Ascending aorta (tissue), 2 donors: ENCODE measurements around the gene PARP8. TPM values are rescaled to one million over a fixed set of nuclear protein-coding genes. Genes with fewer than 3 reads are reported as not detected.

ENCODE experiments used
- DNase-seq, 2 donors: peaks; one replicate each; pipeline ENCODE4 v3.0.0-alpha.2; 2019; ENCODE audit warnings: low spot score in 2 of 2
- H3K27ac ChIP-seq, 2 donors: fragments of 200-600 bp; sonication (generic); one replicate each; pipeline ENCODE4 v1.5.1; 2016 to 2017; ENCODE audit warnings: mild to moderate bottlenecking in 1 of 2
- H3K27me3 ChIP-seq: fragments of 200-600 bp; sonication (generic); one replicate; pipeline ENCODE4 v1.5.1; 2017
- H3K36me3 ChIP-seq, 2 donors: fragments of 200-600 bp; sonication (generic); one replicate each; pipeline ENCODE4 v1.5.1; 2016
- H3K4me1 ChIP-seq, 2 donors: fragments of 200-600 bp; sonication (generic); one replicate each; pipeline ENCODE4 v1.5.1; 2016 to 2017; ENCODE audit warnings: mild to moderate bottlenecking in 1 of 2
- H3K4me3 ChIP-seq, 2 donors: fragments of 200-600 bp; sonication (generic); one replicate each; pipeline ENCODE4 v1.5.1; 2016 to 2017; ENCODE audit warnings: mild to moderate bottlenecking in 1 of 2
- H3K9me3 ChIP-seq, 2 donors: fragments of 200-600 bp; sonication (generic); one replicate each; pipeline ENCODE4 v1.5.1; 2016
- intact Hi-C: fragments of 100-400 bp; cut with DNase I; formaldehyde crosslinking; loops from one replicate; pipeline ENCODE4 v1.15.1; 2023
- total RNA-seq: library from RNA; depleted of rRNA; stranded (reverse); fragments of >200 nt; gene quantifications from one replicate; pipeline ENCODE4 v1.1.0, GENCODE V29; 2016
- TF ChIP-seq, protein P1 (sequence below), 3 experiments: fragments of 200-600 bp in 2 of 3; fragments of 450-650 bp in 1 of 3; sonication (generic) in 2 of 3; IDR thresholded peaks; one replicate each; pipeline ENCODE4 v1.5.1; 2016 to 2019; ENCODE audit warnings: antibody characterized with exemption in 3 of 3, mild to moderate bottlenecking in 1 of 3, moderate library complexity in 1 of 3

PARP8 gene
- total RNA-seq, 1 donor from 2014 or later: 5.6 TPM

DNA sequence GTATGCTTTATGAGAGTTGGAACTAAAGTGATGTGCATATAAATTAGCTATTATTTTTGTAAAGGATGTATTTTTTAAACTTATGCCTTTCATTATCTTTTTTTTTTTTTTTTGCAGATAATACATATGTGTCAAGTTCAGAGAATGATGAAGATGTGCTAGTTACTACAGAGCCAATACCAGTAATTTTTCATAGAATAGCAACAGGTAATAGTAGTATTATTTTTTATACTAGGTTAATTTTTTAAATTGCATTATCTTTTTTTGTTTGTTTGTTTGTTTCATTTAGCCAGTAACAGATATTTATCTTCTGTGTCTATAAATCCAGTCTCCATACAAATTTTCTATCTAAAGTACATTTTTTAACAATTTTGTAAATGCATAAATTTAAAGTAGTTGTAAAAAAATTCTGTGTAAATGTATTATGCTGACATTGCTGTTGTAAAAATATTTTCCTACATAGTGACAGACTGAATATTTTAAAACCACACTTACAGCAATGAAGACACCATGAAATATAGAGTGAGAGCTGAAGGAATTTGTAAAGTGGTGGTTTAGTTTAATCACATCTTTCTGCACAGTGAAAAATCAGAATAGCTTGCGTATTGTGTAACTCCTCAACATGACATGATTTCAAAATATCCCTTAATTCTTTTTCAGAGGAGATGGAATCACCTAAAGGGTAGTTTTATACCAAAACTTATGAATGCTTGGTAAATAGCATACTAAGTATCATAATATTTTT lies 93.3 kb downstream of the PARP8 start:
- TF ChIP-seq, protein P1, sequence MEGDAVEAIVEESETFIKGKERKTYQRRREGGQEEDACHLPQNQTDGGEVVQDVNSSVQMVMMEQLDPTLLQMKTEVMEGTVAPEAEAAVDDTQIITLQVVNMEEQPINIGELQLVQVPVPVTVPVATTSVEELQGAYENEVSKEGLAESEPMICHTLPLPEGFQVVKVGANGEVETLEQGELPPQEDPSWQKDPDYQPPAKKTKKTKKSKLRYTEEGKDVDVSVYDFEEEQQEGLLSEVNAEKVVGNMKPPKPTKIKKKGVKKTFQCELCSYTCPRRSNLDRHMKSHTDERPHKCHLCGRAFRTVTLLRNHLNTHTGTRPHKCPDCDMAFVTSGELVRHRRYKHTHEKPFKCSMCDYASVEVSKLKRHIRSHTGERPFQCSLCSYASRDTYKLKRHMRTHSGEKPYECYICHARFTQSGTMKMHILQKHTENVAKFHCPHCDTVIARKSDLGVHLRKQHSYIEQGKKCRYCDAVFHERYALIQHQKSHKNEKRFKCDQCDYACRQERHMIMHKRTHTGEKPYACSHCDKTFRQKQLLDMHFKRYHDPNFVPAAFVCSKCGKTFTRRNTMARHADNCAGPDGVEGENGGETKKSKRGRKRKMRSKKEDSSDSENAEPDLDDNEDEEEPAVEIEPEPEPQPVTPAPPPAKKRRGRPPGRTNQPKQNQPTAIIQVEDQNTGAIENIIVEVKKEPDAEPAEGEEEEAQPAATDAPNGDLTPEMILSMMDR (IDR thresholded peaks at IDR 0.05): no peak
- no peaks in the 10 kb centered on the region for H3K9me3 ChIP-seq
- H3K36me3 ChIP-seq: no peaks in the 10 kb centered on the region
- no peaks in the 10 kb centered on the region for H3K4me1 ChIP-seq
- H3K27me3 ChIP-seq: no peaks in the 10 kb centered on the region
- no peak overlapping the region for H3K4me3 ChIP-seq
- intact Hi-C loops: no loop called here
- DNase-seq: no peak
- no peak overlapping the region for H3K27ac ChIP-seq

DNA sequence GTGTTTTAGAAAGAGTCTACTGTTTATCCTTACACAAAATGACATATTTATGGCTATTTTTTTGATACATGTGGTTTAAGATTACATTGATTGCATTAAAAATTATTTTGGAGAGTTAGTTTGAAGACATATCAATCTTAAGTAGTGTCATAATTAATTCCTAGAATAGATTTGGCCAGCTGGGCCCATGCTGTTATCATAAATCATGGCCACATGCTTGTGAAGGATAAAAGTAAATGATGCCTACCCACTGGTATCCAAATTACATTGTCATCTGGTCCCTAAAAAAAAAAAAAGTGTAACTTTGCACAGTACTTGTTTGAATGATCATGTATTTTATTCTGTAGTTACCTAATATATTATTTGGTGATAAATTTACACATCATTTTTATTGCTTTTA lies 96.9 kb downstream of the PARP8 start:
- Histone ChIP-seq H3K27ac (no peak overlapping the region), H3K9me3 (no peaks in the 10 kb centered on the region), H3K36me3 (no peaks in the 10 kb centered on the region), H3K4me1 (no peaks in the 10 kb centered on the region), H3K4me3 (no peak overlapping the region), H3K27me3 (no peaks in the 10 kb centered on the region)
- intact Hi-C loops: no loop called here
- TF ChIP-seq, protein P1 (IDR thresholded peaks at IDR 0.05): no peak
- no peak for DNase-seq

DNA sequence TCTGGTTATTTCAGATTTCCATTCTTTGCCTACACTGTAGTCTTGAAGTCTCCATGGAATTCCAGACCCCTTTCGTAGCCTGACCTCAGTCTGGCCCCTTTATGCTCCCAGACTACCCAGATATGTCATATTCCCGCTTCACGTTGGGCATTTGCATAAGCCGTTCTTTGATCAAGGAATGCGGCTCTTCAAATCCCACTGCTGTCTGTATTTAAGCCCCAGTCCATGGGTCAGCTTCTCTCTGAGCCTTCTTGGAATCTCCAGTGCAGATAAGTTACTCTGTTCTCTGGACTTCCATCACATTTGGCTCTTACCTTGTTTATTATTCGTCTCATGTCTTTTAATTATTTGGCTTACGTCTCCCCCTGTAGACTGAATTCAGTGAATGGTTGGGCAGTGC lies 97.4 kb downstream of the PARP8 start:
- no peak overlapping the region for H3K27ac ChIP-seq
- intact Hi-C loops: no loop called here
- H3K4me3 ChIP-seq: no peak overlapping the region
- no peak for DNase-seq
- TF ChIP-seq, protein P1 (IDR thresholded peaks at IDR 0.05): no peak
- H3K27me3 ChIP-seq: no peaks in the 10 kb centered on the region
- H3K36me3 ChIP-seq: no peaks in the 10 kb centered on the region
- no peaks in the 10 kb centered on the region for H3K4me1 ChIP-seq
- no peaks in the 10 kb centered on the region for H3K9me3 ChIP-seq

DNA sequence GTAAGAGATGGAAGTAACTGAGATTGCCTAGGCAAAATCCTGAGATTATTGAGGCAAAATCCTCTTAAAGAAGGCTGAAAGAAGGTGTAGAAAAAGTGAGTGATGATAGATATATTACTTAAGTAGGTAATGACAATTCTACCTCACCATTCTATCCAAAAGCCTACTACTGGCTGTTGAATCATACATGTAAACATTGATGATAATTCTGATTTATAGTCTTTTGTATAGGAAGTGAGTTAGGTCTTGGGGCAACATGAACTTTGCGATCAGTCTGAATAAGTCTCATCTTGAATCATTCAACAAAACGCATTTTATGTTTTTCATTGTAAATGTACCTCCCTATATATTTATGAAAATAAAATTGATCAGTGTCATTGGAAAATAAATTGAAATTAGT lies 99.6 kb downstream of the PARP8 start:
- Histone ChIP-seq H3K36me3 (no peaks in the 10 kb centered on the region), H3K4me1 (no peaks in the 10 kb centered on the region), H3K27ac (no peak overlapping the region), H3K4me3 (no peak overlapping the region), H3K27me3 (no peaks in the 10 kb centered on the region), H3K9me3 (no peaks in the 10 kb centered on the region)
- intact Hi-C loops: no loop called here
- TF ChIP-seq, protein P1 (IDR thresholded peaks at IDR 0.05): no peak
- no peak for DNase-seq

DNA sequence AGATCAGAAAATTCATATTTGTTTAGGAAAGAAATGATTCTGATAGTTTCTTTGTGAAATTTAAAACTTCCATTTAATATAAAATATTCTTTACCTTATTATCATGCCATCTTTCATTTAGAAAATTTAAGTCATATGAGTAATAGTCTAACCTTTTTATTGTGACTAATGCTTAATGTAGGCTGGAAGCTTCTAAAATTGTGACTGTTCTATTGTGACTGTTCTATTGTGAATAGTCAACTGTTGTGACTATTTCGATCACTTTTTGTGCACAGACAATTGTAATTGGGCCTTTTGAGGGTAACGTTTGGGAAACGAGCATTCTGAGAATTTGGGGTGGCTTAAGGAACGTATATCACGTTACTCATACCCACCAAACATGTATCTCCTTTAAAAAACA lies 100.0 kb downstream of the PARP8 start:
- H3K4me3 ChIP-seq: no peak overlapping the region
- no peaks in the 10 kb centered on the region for H3K36me3 ChIP-seq
- TF ChIP-seq, protein P1 (IDR thresholded peaks at IDR 0.05): no peak
- H3K9me3 ChIP-seq: no peaks in the 10 kb centered on the region
- intact Hi-C loops: no loop called here
- H3K4me1 ChIP-seq: no peaks in the 10 kb centered on the region
- no peak overlapping the region for H3K27ac ChIP-seq
- no peaks in the 10 kb centered on the region for H3K27me3 ChIP-seq
- DNase-seq: no peak
